K562 (cell line): ENCODE measurements around the gene PID1. TPM values are rescaled to one million over a fixed set of nuclear protein-coding genes. Genes with fewer than 3 reads are reported as not detected.

ENCODE experiments used
- ATAC-seq: fragments of 200-7000 bp; cut with Tn5 transposase; 3 replicates; pipeline ENCODE4 v1.9.1; 2020; ENCODE audit warnings: moderate library complexity
- BruUV-seq: library from RNA; stranded (reverse); fragments of 400-500 nt; replicated peaks from 2 replicates; lab custom pipeline; 2021; lab: Mats Ljungman, UMichigan
- CTCF ChIA-PET: fragments of 300-600 bp; formaldehyde crosslinking; extraction: SDS; loops from one replicate; lab custom pipeline; 2021; ENCODE audit warnings: low intra/inter-chr PET ratio; lab: Yijun Ruan, JAX
- POLR2A ChIA-PET: fragments of 300-600, 350-650 bp; sonication (Branson Sonifier 250); formaldehyde crosslinking; extraction: SDS; loops from one replicate; lab custom pipeline; 2021; ENCODE audit warnings: antibody characterized with exemption, inconsistent platforms; lab: Yijun Ruan, JAX
- DNase-seq, 4 experiments: peaks; one replicate each; pipeline versions ENCODE4 v3.0.0 to v3.0.0-alpha.2; 2011 to 2018; ENCODE audit warnings: low spot score in 3 of 4, mixed read lengths in 3 of 4; ENCODE audit errors: extremely low read depth in 1 of 4
- FAIRE-seq: peaks from 2 replicates; lab custom pipeline; 2011; peaks lifted over from hg19 to GRCh38; lab: Jason Lieb, UNC
- H2AFZ ChIP-seq: 2 replicates; pipeline ENCODE4 v1.6.0; 2011; ENCODE audit warnings: low read depth, low read length, control low read depth, inconsistent platforms
- H3K27ac ChIP-seq: fragments of 200-600 bp; 3 replicates; pipeline ENCODE4 v1.8.0; 2011; ENCODE audit warnings: low read depth, mild to moderate bottlenecking, control low read depth, inconsistent platforms, low read length, moderate library complexity, mixed read lengths; ENCODE audit errors: extremely low read depth
- H3K27me3 ChIP-seq, 2 experiments: fragments of 300-600 bp in 1 of 2; 2 replicates in 1 of 2; 3 replicates in 1 of 2; pipeline versions ENCODE4 v1.6.0 to v1.8.0; 2011; ENCODE audit warnings: inconsistent platforms in 2 of 2, low read length in 2 of 2, mild to moderate bottlenecking in 1 of 2, mixed read lengths in 1 of 2, moderate library complexity in 1 of 2; ENCODE audit not compliant: control insufficient read depth in 2 of 2, insufficient read depth in 2 of 2
- H3K36me3 ChIP-seq: fragments of 300-600 bp; 3 replicates; pipeline ENCODE4 v1.8.0; 2011; ENCODE audit warnings: mild to moderate bottlenecking, low read length, inconsistent platforms; ENCODE audit not compliant: control insufficient read depth, insufficient read depth
- H3K4me1 ChIP-seq, 2 experiments: fragments of 200-600 bp in 1 of 2; replicated peaks in 1 of 2; 2 replicates in 1 of 2; 3 replicates in 1 of 2; pipeline versions ENCODE4 v1.5.1 to v1.8.0; 2011; ENCODE audit warnings: inconsistent platforms in 2 of 2, low read length in 2 of 2, mild to moderate bottlenecking in 1 of 2, mixed read lengths in 1 of 2, moderate library complexity in 1 of 2; ENCODE audit not compliant: control insufficient read depth in 2 of 2, insufficient read depth in 2 of 2
- H3K4me2 ChIP-seq: 2 replicates; pipeline ENCODE4 v1.6.1; 2011; ENCODE audit warnings: low read length, control low read depth, inconsistent platforms, mixed read lengths; ENCODE audit not compliant: insufficient read depth
- H3K4me3 ChIP-seq: fragments of 200-600 bp; sonication (generic), shearing (Covaris generic); 2 replicates; pipeline ENCODE4 v1.5.1; 2016; ENCODE audit warnings: control low read depth, inconsistent platforms
- H3K79me2 ChIP-seq: fragments of 200-600 bp; 3 replicates; pipeline ENCODE4 v1.8.0; 2011; ENCODE audit warnings: low read length, inconsistent platforms; ENCODE audit not compliant: control insufficient read depth, insufficient read depth
- H3K9ac ChIP-seq, 2 experiments: 2 replicates each; pipeline versions ENCODE4 v1.6.0 to v1.6.1; 2011; ENCODE audit warnings: low read depth in 2 of 2, low read length in 2 of 2, control low read depth in 1 of 2, inconsistent platforms in 1 of 2, mild to moderate bottlenecking in 1 of 2, mixed read lengths in 1 of 2; ENCODE audit not compliant: insufficient read depth in 1 of 2
- H3K9me1 ChIP-seq: one replicate; pipeline ENCODE4 v1.6.0; 2011; ENCODE audit warnings: inconsistent platforms, mild to moderate bottlenecking, low read length, moderate library complexity; ENCODE audit not compliant: control insufficient read depth, insufficient read depth
- H3K9me3 ChIP-seq: replicated peaks from 2 replicates; pipeline ENCODE4 v1.5.1; 2011; ENCODE audit warnings: low read depth, low read length, inconsistent platforms; ENCODE audit not compliant: control insufficient read depth, insufficient read depth
- H4K20me1 ChIP-seq: replicated peaks from 2 replicates; pipeline ENCODE4 v1.6.1; 2011; ENCODE audit warnings: low read length, inconsistent platforms, mixed read lengths; ENCODE audit not compliant: control insufficient read depth, insufficient read depth
- BHLHE40 ChIP-seq: IDR thresholded peaks from 2 replicates; pipeline ENCODE4 v1.6.1; 2011; ENCODE audit warnings: low read length, improper control_type of control experiment
- CEBPB ChIP-seq: fragments of 450-650 bp; IDR thresholded peaks from 2 replicates; pipeline ENCODE4 v1.6.1; 2016; ENCODE audit warnings: missing genetic modification characterization, missing compliant biosample characterization
- HES1 ChIP-seq: fragments of 450-650 bp; IDR thresholded peaks from 2 replicates; pipeline ENCODE4 v1.6.1; 2016; ENCODE audit warnings: low read depth, mild to moderate bottlenecking, moderate library complexity
- HMGN3 ChIP-seq: IDR thresholded peaks from 2 replicates; pipeline ENCODE4 v1.6.1; 2011; ENCODE audit warnings: borderline replicate concordance, low read depth, mild to moderate bottlenecking, mixed read lengths, low read length; ENCODE audit not compliant: insufficient read length; ENCODE audit errors: extremely low read depth
- ILF3 ChIP-seq: fragments of 450-650 bp; IDR thresholded peaks from 2 replicates; pipeline ENCODE4 v1.6.1; 2018; ENCODE audit warnings: antibody characterized with exemption, mild to moderate bottlenecking, moderate library complexity, borderline replicate concordance
- KDM2B ChIP-seq: fragments of 250-450 bp; sonication (Bioruptor Pico); IDR thresholded peaks from 2 replicates; pipeline ENCODE4 v1.8.0; 2021; ENCODE audit warnings: mild to moderate bottlenecking, moderate library complexity
- POLR2H ChIP-seq: IDR thresholded peaks from 2 replicates; pipeline ENCODE4 v1.6.1; 2016; ENCODE audit warnings: missing genetic modification characterization, low read depth, mild to moderate bottlenecking, control low read depth, missing compliant biosample characterization, moderate library complexity
- SP1 ChIP-seq: sonication (generic); formaldehyde crosslinking; IDR thresholded peaks from 2 replicates; pipeline ENCODE4 v1.8.1; 2022; ENCODE audit warnings: mild to moderate bottlenecking, missing genetic modification reagents
- TAF9B ChIP-seq: fragments of 450-650 bp; IDR thresholded peaks from 2 replicates; pipeline ENCODE4 v1.6.1; 2018; ENCODE audit warnings: mild to moderate bottlenecking; ENCODE audit not compliant: partially characterized antibody
- TEAD1 ChIP-seq, 2 experiments: fragments of 450-650 bp in 1 of 2; sonication (generic) in 1 of 2; formaldehyde crosslinking; IDR thresholded peaks; 2 replicates each; pipeline versions ENCODE4 v1.4.0 to v1.8.0; 2020 to 2022; ENCODE audit warnings: mild to moderate bottlenecking in 2 of 2, missing genetic modification reagents in 1 of 2
- THRA ChIP-seq: fragments of 450-650 bp; IDR thresholded peaks from 2 replicates; pipeline ENCODE4 v1.6.1; 2017; ENCODE audit warnings: mild to moderate bottlenecking, moderate library complexity
- WHSC1 ChIP-seq: IDR thresholded peaks from one replicate; pipeline ENCODE4 v1.6.1; 2012; ENCODE audit warnings: low read length, control low read depth, inconsistent platforms
- ZBTB7A ChIP-seq: IDR thresholded peaks from 2 replicates; pipeline ENCODE4 v1.6.1; 2011; ENCODE audit warnings: low read depth, mild to moderate bottlenecking, low read length, moderate library complexity, borderline replicate concordance; ENCODE audit not compliant: control insufficient read depth
- ZNF24 ChIP-seq: fragments of 450-650 bp; IDR thresholded peaks from 2 replicates; pipeline ENCODE4 v1.6.1; 2016
- ZNF316 ChIP-seq: fragments of 450-650 bp; IDR thresholded peaks from 2 replicates; pipeline ENCODE4 v1.6.1; 2016
- ZNF778 ChIP-seq: fragments of 450-650 bp; formaldehyde crosslinking; IDR thresholded peaks from 2 replicates; pipeline ENCODE4 v1.4.0; 2020; ENCODE audit warnings: mild to moderate bottlenecking, moderate library complexity
- WGBS: fragments of 100-300 bp; shearing (Covaris generic); methylation state at CpG from one replicate; pipeline ENCODE4 v1.1.6; 2016; ENCODE audit warnings: low coverage, mixed read lengths; ENCODE audit not compliant: insufficient coverage; ENCODE audit errors: missing lambda C conversion rate; 5-methylcytosine and 5-hydroxymethylcytosine counted together
- in situ Hi-C: fragments of 300-500 bp; cut with MboI; formaldehyde crosslinking; loops from 4 replicates; pipeline ENCODE4 v1.15.0; 2018; ENCODE audit warnings: inconsistent platforms, mixed read lengths
- intact Hi-C: fragments of 100-400 bp; cut with micrococcal nuclease; formaldehyde crosslinking; loops from 2 replicates; pipeline ENCODE4 v1.14.2; 2022
- polyA plus RNA-seq, 8 experiments: library from polyadenylated mRNA; depleted of rRNA in 4 of 8; stranded (reverse) in 5 of 8; unstranded in 3 of 8; fragments of >200 nt; fragmentation: Nextera tagmentation in 2 of 8; fragmentation: Illumina TruSeq in 1 of 8; extraction: Ambion mirVana in 2 of 8; extraction: Trizol in 1 of 8; gene quantifications; 2 replicates each; pipeline versions ENCODE4 v1.2.1 to v1.2.3, GENCODE V29; 2011 to 2014; ENCODE audit warnings: inconsistent platforms in 1 of 8, missing spikeins in 1 of 8
- total RNA-seq, 7 experiments: library from RNA; depleted of rRNA in 6 of 7; stranded (reverse); fragments of >200 nt in 6 of 7; fragmentation: Illumina TruSeq in 2 of 7; extraction: Trizol in 2 of 7; gene quantifications; 2 replicates each; pipeline versions ENCODE4 v1.2.1 to v1.2.3, GENCODE V29; 2011 to 2021; ENCODE audit warnings: low replicate concordance in 1 of 7

PID1 gene
- total and polyA plus RNA-seq, 9 of the 15 experiments (the other 6 are each of a cell fraction or from before 2014, with no cell fraction given), result not detected

GRCh38 chr2:228987441-228988155 lies 283.5 kb downstream of the PID1 start:
- Histone ChIP-seq H3K4me3 (no peak overlapping the region), H2AFZ (no peak overlapping the region), H3K27me3 (no peaks in the 10 kb centered on the region), H3K36me3 (no peaks in the 10 kb centered on the region), H4K20me1 (no peaks in the 10 kb centered on the region), H3K9me3 (no peaks in the 10 kb centered on the region), H3K79me2 (no peaks in the 10 kb centered on the region), H3K9me1 (no peaks in the 10 kb centered on the region), H3K4me2 (no peak overlapping the region), H3K27ac (no peak overlapping the region), H3K4me1 (no peaks in the 10 kb centered on the region), H3K9ac (no peak overlapping the region)
- no TSS peak for BruUV-seq
- POLR2A ChIA-PET, result no interaction called here
- ATAC-seq, result no peak
- intact Hi-C loops, result no loop called here
- no peak for FAIRE-seq
- TF ChIP-seq KDM2B (CRISPR knock-in tag) (no peak), BHLHE40 (no peak), HMGN3 (no peak), ZNF24 (no peak), ZNF316 (no peak), SP1 (no peak), THRA (no peak), TAF9B (no peak), ZNF778 (CRISPR knock-in tag) (no peak), WHSC1 (no peak), CEBPB (tag) (no peak), TEAD1 (CRISPR knock-in tag; IDR thresholded peaks at IDR 0.05) (no peak), POLR2H (tag) (no peak), HES1 (no peak), ZBTB7A (no peak), ILF3 (no peak)
- DNase-seq, result no peak
- CTCF ChIA-PET, result no interaction called here
- in situ Hi-C loops, result no loop called here
- 0% methylated on average over 2 of the region's 2 CpGs for WGBS
